ENCODE data around the gene GRK7. TPM values are rescaled to one million over a fixed set of nuclear protein-coding genes. Genes with fewer than 3 reads are reported as not detected.

Gene GRK7
- total and polyA plus RNA-seq, 2 experiments from 2014 or later, result not detected

DNA sequence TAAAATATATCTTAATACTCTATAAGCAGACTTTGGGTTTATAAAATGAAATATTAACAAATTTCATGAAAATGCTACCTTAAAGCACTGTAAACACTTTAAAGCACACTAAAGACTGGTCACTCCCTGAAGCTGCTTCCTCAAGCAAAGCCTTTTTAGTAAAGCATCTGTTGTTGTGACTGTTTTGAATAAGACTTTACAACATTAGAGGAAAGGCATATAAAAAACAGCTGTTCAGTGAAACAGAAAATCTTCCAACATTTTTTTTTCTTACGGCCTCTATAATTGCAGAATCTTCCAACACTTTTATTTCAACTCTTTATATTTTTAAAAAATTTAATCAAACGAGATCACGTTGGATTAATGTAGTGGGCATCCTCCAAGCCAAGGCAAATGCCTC, 48.1 kb downstream of the GRK7 start:
- H3K9me3 ChIP-seq (ENCODE audit: low read depth), result no peaks in the 10 kb centered on the region
- TF ChIP-seq EZH2 (IDR thresholded peaks at IDR 0.05; ENCODE audit: insufficient read depth, poor library complexity, severe bottlenecking) (no peak), EZH2phosphoT487 (IDR thresholded peaks at IDR 0.05; ENCODE audit: insufficient read depth, low read depth) (no peak)
- no peak overlapping the region for H3K9ac ChIP-seq
- H3K4me1 ChIP-seq (ENCODE audit: insufficient read depth), result no peaks in the 10 kb centered on the region
- H3F3A ChIP-seq (ENCODE audit: insufficient read depth), result no peaks in the 10 kb centered on the region
- H3K9me2 ChIP-seq (ENCODE audit: insufficient read depth), result no peaks in the 10 kb centered on the region
- no peak for DNase-seq
- WGBS, 2 experiments (ENCODE audit: low coverage in 1 of 2, low lambda C conversion rate in 2 of 2, missing lambda C conversion rate in 2 of 2), result 5 to 10% methylated on average over 3 of the region's 3 CpGs
- H3K79me2 ChIP-seq (ENCODE audit: insufficient read depth), result no peaks in the 10 kb centered on the region
- in situ Hi-C loops (cut with MboI), result no loop called here
- no peak overlapping the region for H3K4me3 ChIP-seq
- H2AFZ ChIP-seq, result no peak overlapping the region
- no peak overlapping the region for H3K4me2 ChIP-seq (ENCODE audit: unreplicated experiment)
- H3K36me3 ChIP-seq (ENCODE audit: low read depth), result no peaks in the 10 kb centered on the region
- H3K27me3 ChIP-seq (replicated peaks; ENCODE audit: insufficient read depth), result peaks cover 12% of the 10 kb centered on the region
- no peak overlapping the region for H3K27ac ChIP-seq
- no peaks in the 10 kb centered on the region for H4K20me1 ChIP-seq (ENCODE audit: insufficient read depth)

GRCh38 chr3:141812084-141812483, 48.9 kb downstream of the GRK7 start:
- TF ChIP-seq EZH2phosphoT487 (IDR thresholded peaks at IDR 0.05; ENCODE audit: insufficient read depth, low read depth), result no peak
- no peak for TF ChIP-seq EZH2 (IDR thresholded peaks at IDR 0.05; ENCODE audit: insufficient read depth, poor library complexity, severe bottlenecking)
- Histone ChIP-seq H4K20me1 (ENCODE audit: insufficient read depth) (no peaks in the 10 kb centered on the region), H2AFZ (no peak overlapping the region), H3K4me2 (ENCODE audit: unreplicated experiment) (no peak overlapping the region), H3K27ac (no peak overlapping the region), H3K9me3 (ENCODE audit: low read depth) (no peaks in the 10 kb centered on the region), H3K4me1 (ENCODE audit: insufficient read depth) (no peaks in the 10 kb centered on the region), H3K27me3 (replicated peaks; ENCODE audit: insufficient read depth) (peaks cover 18% of the 10 kb centered on the region), H3K4me3 (no peak overlapping the region), H3K9me2 (ENCODE audit: insufficient read depth) (no peaks in the 10 kb centered on the region), H3K79me2 (ENCODE audit: insufficient read depth) (no peaks in the 10 kb centered on the region), H3F3A (ENCODE audit: insufficient read depth) (no peaks in the 10 kb centered on the region), H3K9ac (no peak overlapping the region), H3K36me3 (ENCODE audit: low read depth) (no peaks in the 10 kb centered on the region)
- DNase-seq, result peak; percentile 20
- 20% methylated on average over 5 of the region's 5 CpGs for WGBS, 2 experiments (ENCODE audit: low coverage in 1 of 2, low lambda C conversion rate in 2 of 2, missing lambda C conversion rate in 2 of 2)
- in situ Hi-C loops (cut with MboI), result no loop called here

- H3K9me2 ChIP-seq (ENCODE audit: insufficient read depth), result no peaks in the 10 kb centered on the region
- H3K4me2 ChIP-seq (ENCODE audit: unreplicated experiment), result no peak overlapping the region
- in situ Hi-C loops (cut with MboI), result no loop called here
- WGBS, 2 experiments (ENCODE audit: low coverage in 1 of 2, low lambda C conversion rate in 2 of 2, missing lambda C conversion rate in 2 of 2), result 49 to 50% methylated on average over 4 of the region's 4 CpGs
- no peak overlapping the region for H3K9ac ChIP-seq
- H3K27ac ChIP-seq, result no peak overlapping the region
- H3K4me1 ChIP-seq (ENCODE audit: insufficient read depth), result no peaks in the 10 kb centered on the region
- no peak for TF ChIP-seq EZH2phosphoT487 (IDR thresholded peaks at IDR 0.05; ENCODE audit: insufficient read depth, low read depth)
- no peak for TF ChIP-seq EZH2 (IDR thresholded peaks at IDR 0.05; ENCODE audit: insufficient read depth, poor library complexity, severe bottlenecking)
- no peaks in the 10 kb centered on the region for H3F3A ChIP-seq (ENCODE audit: insufficient read depth)
- H3K36me3 ChIP-seq (ENCODE audit: low read depth), result no peaks in the 10 kb centered on the region
- no peak overlapping the region for H2AFZ ChIP-seq
- H4K20me1 ChIP-seq (ENCODE audit: insufficient read depth), result no peaks in the 10 kb centered on the region
- H3K9me3 ChIP-seq (ENCODE audit: low read depth), result no peaks in the 10 kb centered on the region
- H3K4me3 ChIP-seq, result no peak overlapping the region
- H3K79me2 ChIP-seq (ENCODE audit: insufficient read depth), result no peaks in the 10 kb centered on the region
- DNase-seq, result no peak
- H3K27me3 ChIP-seq (replicated peaks; ENCODE audit: insufficient read depth), result peaks cover 23% of the 10 kb centered on the region
Measured at GRCh38 chr3:141812586-141812985, 49.4 kb downstream of the GRK7 start.

Small RNA genes within 50 kb of the gene (small RNA-seq; reads per million reads assigned to genes)
- gene AC112771.1 (ENCODE audit: low read depth, low replicate concordance), result not detected

Other genes with a start within 250 kb of the GRK7 start
- 115 and 198 TPM in 2 replicates for gene RNF7, start 25.1 kb upstream of the GRK7 start, total RNA-seq (2014; rRNA removed; shearing (Covaris generic))
- 233 and 234 TPM in 2 replicates for gene RNF7, start 25.1 kb upstream of the GRK7 start, polyA plus RNA-seq (2016; fragmentation: Nextera tagmentation; extraction: Ambion mirVana)
- gene ATP1B3, start 113.2 kb downstream of the GRK7 start, total RNA-seq (2014; rRNA removed; shearing (Covaris generic)), result 65.4 and 73.6 TPM in 2 replicates
- 234 and 245 TPM in 2 replicates for gene ATP1B3, start 113.2 kb downstream of the GRK7 start, polyA plus RNA-seq (2016; fragmentation: Nextera tagmentation; extraction: Ambion mirVana)